ENCODE results near the gene ZAP70.
"Not testable (repeated sequence)": the region's sequence is repeated elsewhere in the genome, so short reads cannot be mapped to it uniquely, and the experiment has no call there.

ZAP70 gene

GRCh38 chr2:97698530-97698929 is 14.8 kb upstream of the ZAP70 start:
- DNase-seq (ENCODE audit: low spot score), result no peak

GRCh38 chr2:97699765-97700444 is 13.5 kb upstream of the ZAP70 start:
- DNase-seq (ENCODE audit: low spot score), result peak; percentile 53

- no peak for DNase-seq (ENCODE audit: low spot score)
Observed at GRCh38 chr2:97701186-97701585, 12.2 kb upstream of the ZAP70 start.

DNA sequence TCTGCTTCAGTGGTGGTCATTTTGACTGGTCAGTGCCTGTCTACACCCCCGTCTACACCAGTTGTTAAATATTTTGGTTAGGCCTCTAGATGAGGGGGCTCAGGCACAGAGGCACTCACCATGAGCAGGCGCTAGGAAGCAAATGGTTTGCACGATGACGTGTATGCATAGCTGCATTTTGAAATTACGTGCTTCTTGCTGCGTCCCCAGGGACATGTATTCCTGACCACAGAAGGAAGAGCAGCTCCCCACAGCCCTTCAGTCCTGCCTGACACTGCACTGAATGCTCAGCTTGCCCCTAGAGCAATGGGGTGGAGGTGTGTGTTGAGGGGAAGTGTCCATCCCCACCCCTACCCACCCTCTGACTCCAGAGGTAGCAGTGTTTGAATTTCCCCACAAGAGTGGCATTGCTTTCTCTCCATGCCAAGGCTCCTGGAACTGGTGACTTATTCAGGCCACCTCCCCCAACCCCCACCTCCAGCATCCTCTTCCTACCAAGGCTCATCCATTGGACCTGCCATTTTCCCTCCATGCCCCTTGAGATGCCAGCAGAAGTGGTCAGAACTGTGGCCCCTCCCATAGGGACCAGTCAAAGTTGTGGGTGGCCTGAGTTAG is 11.4 kb upstream of the ZAP70 start:
- no peak for DNase-seq (ENCODE audit: low spot score)

- DNase-seq (ENCODE audit: low spot score), result no peak
Observed at GRCh38 chr2:97702731-97703470, 10.5 kb upstream of the ZAP70 start.

GRCh38 chr2:97703741-97704140 is 9.6 kb upstream of the ZAP70 start:
- DNase-seq (ENCODE audit: low spot score), result no peak

GRCh38 chr2:97704989-97705388 is 8.4 kb upstream of the ZAP70 start:
- no peak for DNase-seq (ENCODE audit: low spot score)

DNA sequence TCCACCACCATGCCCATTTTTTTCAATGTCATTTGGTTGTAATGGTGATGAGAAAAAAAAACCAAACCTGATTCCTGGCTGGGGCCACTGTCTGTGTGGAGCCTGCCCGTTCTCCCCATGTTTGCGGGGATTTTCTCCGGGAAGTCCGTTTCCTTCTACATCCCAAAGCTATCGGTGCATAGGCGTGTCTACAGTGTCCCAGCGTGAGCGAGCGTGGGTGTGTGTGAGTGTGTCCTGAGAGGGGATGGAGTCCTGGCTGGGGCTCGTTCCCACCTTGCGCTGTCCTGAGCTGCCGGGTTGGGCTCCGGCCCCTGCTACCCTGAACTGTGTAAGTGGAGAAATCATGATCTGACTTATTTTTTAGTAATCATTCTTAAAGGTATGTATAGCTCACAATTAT is 7.3 kb upstream of the ZAP70 start:
- DNase-seq (ENCODE audit: low spot score), result no peak

DNA sequence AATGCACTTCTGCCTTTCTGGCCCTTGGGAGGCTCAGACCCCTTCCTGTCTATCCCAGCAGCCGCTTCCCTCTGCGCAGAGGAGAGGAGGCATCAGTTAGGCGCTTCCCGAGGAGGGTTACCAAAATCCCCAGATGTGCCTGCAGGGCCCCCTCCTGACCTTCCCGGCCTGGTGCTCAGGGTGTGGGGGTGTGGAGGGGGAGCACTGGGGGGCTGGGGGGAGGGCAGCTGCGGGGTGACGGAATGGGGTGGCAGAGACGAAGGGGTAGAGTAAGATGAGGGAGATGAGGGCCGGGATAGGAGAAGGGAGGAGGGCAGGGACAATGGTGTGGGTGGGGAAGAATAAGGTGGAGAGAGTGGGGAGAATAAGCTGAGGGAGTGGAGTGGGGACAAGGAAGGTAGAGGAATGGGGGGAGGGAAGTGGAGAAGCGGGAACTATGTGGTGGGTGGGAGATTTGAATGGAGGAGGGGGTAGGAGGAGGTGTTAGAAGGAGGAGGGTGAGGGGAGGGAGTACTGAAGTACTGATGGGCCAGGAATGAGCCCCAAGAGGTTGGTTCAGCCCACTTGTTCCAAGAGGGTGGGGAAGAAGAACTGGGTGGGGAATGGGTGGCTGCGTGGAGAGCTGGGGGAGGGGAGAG is 6.5 kb upstream of the ZAP70 start:
- no peak for DNase-seq (ENCODE audit: low spot score)

DNA sequence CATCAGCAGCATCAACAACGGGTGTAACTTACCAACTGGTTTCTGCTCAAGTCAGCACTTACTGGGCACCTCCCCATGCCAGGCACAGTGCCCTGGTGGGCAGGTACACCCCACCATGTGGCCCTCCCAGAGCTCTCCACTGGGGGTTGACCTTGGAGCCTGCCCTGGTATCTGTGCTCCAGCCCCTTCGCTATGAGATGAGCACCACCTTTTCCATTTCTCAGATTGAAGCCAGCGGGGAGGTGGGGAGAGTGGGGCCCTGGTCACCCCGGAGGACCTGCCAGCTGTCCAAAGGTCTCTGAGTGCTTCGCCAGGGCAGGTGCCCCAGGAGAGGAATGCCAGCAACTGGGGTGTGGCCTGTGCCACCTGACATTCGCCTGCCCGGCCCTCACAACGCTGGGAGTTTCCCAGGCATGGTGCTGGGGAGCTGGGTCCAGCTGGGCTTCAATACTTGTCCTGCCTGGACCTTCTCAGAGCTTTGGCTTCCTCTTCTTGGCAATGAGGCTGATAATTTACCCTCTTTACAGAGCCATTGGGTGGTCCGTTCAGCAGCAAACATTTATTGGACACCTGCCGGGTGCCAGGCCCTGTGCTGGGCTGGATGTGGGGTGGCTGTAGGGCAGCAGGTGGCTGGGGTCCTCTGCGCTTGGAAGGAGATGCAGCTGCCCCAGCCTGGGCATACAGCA is 5.9 kb upstream of the ZAP70 start:
- no peak for DNase-seq (ENCODE audit: low spot score)

DNA sequence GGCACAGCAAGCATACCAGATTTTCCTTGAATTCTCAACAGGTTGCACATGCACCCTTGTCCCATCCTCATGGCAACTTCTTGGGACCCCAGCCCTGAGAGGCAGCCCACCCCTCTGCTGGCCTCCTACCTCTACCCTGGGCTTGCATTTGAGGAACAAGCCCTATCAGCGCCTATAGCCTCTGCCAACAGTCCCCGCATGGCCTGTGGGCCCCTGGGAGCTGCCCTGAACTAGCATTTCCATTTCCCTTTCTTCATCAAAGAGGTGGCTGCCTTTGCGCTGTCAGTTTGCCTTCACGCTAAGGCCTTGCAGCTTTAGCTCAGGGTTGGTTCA is 5.4 kb upstream of the ZAP70 start:
- no peak for DNase-seq (ENCODE audit: low spot score)

DNA sequence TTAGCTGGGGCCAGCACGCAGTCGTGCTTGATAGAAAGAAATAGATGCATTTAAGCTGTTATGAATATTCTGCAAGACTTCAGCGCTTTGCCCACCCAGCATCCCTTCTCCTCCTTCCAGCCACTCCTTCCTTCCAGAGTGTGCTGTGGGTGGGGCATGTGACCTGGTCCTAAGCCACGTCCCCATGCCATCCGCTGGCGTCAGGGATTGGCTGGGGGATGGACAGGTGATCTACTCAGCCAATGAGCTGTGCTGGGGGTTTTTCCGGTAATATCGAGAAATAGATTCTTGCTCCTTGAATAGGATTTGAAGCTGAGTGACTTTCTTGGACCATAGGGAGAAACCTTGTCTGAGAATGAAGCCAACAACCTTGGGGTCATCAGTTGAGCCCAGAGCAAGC is 4.8 kb upstream of the ZAP70 start:
- DNase-seq (ENCODE audit: low spot score), result no peak

DNA sequence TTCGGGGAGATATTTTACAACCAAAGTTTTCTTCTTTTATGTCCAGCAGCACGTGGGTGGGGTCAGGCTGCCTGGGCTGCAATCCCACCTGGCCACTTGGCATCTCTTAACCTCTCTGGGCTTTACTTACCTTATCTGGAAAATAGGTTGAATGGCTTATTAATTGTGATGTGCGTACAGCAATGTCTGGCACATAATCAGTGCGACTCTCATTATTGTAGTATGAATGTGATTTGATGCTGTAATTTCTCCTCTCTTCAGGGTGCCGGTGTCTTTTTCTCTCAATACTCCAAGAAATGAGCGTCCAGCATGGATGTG is 2.0 kb upstream of the ZAP70 start:
- no peak for DNase-seq (ENCODE audit: low spot score)

DNA sequence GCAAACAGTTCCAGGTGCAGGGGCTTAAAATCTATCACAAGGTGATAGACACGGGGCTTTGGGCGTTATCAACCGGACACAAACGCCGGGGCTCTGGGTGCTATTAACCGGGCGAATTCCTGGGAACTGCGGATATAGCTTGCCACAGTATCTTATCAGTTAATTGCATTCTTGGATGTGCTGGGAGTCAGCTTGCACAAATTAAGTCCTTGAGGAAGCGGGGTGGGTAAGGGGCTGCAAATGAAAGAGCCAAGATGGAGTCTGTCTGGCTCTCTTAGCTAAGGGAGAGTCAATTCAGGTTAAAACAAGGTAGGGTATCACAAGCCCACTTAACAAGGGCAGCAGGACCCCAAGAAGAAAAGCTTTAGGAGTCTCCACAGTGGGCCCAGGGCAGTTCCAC is 1.2 kb upstream of the ZAP70 start:
- DNase-seq (ENCODE audit: low spot score), result not testable (repeated sequence)

DNA sequence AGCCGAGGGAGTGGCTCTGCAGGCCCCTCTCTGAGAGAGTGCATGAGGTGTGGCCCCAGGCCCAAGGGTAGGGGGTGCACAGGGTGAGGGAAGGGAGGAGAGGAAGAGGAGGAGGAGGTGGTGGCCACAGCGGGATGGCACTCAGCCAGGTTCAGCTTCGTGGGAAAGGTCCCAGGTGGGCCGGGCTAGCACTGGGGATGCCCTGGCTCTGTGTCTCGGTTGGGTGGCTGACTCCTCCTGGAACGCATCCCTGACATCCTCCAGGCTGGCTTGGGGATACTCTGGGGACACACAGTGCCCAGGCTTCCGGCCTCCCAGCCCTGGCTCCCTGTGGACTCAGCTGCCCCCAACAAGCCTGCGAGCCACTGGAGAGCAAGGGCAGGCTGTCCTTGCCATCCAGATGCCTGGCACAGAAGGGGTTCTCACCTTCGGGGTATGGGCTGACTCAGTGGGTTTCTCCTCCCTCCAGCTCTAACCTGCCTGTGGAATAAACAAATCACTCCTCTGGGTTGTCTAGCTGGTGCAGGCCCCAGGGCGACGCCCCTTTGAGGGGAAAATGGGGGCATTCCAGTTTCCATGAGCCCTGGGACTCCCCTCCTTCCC is 582 bp upstream of the ZAP70 start:
- DNase-seq (ENCODE audit: low spot score), result no peak

DNA sequence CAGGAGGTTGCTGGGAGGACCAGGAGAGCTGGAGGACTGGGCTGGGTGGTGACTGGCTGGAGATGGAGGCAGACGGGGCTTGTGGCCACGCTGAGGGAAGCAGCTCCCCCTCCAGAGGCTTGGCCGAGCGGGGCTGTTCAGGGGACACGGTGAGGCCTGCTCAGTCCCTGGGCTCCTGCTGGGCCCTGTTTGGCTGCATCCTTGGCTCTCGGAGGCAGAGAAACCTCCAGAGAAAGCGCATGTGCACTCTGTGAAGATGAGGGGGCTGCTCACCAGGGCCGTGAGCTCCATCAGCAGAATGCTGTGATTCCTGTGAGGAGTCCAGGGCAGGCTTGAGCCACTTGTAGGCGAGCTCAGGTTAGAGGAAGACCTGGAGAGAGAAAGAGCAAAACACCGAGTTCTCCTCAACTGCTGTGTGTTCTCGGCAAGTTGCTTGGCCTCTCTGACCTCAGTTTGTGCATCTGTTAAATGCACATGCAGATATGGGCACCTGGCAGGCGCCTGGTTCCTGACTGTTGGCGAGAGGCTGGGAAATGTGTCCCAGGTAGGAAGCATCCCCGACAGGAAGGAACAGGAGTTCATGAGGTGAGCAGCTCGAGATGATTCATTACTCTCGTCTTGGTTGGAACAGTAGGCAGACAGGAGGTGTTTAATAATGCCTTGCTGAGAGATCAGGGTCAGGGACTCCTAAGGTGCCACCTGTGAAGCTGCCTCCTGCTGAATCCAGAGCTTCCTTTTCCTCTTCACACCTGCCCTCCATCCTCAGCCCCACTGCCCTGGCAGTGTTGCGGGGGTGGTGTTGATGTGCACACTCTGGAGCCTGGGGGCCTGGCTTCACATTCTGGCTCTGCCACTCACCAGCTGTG is 941 bp downstream of the ZAP70 start:
- DNase-seq (ENCODE audit: low spot score), result peak; percentile 21

DNA sequence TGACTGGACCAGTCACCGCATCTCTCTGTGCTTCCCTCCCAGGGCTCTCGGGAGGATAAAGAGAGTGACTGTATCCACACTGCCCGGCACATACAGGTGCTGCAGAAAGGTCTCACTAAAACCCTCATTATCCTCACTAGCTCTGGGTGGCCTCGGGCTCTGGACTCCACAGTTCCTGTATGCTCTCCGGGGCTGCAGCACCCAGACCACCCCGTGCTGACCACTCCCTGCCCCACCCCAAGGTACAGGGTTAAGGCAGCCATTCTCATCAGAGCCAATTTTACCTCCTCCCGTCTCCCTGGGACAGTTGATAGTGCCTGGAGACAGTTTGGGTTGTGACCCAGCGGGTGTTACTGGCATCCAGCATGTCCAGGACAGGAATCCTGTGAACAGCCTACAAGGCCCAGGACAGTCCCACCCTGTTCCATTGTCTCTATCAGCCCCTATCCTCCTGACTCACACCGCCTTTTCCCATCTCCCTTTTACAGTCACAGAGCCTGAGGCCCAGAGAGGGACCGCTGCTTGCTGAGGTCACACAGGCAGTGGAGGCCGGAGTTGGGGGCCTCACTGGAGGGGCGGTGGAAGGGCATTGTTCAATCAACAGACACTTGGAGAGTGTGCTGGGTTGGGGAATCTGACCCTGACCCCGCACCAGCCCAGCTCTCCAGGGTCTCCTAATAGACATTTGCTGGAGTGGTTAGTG is 1.7 kb downstream of the ZAP70 start:
- no peak for DNase-seq (ENCODE audit: low spot score)

DNA sequence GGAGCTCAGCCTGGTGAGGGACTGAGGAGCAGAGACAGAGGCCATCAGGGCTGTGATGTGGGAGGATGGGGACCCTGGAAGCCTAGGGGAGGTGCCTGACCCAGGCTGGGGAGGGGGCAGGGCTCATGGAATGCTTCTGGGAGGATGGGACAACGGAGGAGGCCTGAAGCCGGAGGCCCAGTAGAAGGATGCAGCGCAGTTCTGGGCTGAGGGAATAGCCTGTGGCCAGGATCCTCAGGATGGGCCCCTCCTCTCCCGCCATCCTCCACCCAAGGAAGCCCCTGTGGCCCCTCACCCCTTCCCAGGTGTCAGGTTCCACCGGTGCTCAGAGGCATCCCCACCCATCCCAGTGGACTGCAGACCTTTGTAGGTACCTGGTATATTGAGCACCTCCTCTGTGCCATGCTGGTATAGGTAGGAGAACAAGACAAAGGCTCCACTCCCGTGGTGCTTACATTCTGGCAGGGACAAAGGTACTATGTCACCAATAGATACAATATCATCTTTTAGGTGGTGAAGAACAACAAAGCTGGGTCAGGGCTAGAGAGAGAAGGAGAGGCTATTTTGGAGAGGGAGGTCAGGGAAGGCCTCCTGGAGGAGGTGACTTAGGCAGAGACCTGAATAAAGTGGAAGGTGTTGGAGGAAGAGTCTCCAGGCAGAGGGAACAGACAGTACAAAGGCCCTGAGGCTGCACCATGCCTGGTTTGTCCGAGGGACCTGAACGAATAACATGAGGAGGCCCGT is 2.7 kb downstream of the ZAP70 start:
- no peak for DNase-seq (ENCODE audit: low spot score)

DNA sequence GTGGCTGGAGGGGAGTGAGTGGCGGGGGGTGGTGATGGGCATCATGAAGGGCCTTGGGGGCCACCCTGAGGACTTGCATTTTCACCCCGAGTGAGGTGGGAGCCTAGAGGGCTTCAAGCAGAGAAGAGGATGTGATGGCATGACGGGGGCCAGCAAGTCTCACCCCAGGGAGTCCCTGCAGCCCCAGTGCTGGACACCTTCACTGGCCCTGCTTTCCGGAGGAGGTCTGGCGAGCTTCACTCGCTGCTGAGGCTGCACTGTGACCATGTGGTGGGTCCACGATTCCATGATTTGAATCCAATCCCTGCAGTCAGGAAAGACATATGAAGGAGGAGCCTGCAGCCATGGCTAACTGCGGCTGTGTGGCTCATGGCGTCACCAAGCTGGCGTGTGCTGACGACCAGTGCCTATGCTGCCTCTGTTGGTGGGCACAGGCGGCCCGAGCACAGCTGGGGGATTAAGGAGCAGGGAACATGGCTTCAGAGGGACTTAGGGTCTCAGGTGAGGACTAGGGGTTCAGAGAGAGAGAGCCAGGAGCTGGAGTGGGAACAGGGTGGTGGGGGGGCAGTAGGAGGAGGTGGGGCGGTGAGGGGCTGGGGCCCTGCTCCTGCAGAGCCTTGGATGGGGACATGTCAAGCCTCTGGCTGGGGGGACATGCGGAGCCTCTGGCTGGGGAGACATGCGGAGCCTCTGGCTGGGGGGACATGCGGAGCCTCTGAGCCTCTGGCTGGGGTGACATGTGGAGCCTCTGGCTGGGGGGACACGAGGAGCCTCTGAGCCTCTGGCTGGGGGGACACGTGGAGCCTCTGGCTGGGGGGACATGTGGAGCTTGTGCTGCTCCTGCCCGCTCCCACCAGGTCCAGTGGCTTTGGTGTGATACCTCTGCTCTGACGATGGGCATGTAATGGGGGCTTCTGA is 3.6 kb downstream of the ZAP70 start:
- no peak for DNase-seq (ENCODE audit: low spot score)

All from kidney tubule cell (primary cell).